T-cell (primary cell): Measurements from ENCODE around the gene NUDCD3. TPM values are rescaled to one million over a fixed set of nuclear protein-coding genes. Genes with fewer than 3 reads are reported as not detected.

Source experiments
- ATAC-seq, 4 experiments: fragments of 200-7000 bp in 3 of 4; fragments of 150-1000 bp in 1 of 4; cut with Tn5 transposase; replicated peaks in 1 of 4; 1 replicate in 3 of 4; 2 replicates in 1 of 4; pipeline ENCODE4 v1.10.0; 2021; ENCODE audit warnings: moderate library complexity in 3 of 4, mild to moderate bottlenecking in 2 of 4, moderate number of reproducible peaks in 1 of 4
- CTCF ChIA-PET, 2 donors: fragments of 300-600 bp; sonication (Branson Sonifier 250); formaldehyde crosslinking; loops; one replicate each; lab custom pipeline; 2022; ENCODE audit warnings: antibody characterized with exemption in 2 of 2; lab: Charles Lee
- POLR2A ChIA-PET, 2 donors: fragments of 300-600 bp; sonication (Branson Sonifier 250); formaldehyde crosslinking; loops; one replicate each; lab custom pipeline; 2022; ENCODE audit warnings: antibody characterized with exemption in 2 of 2; lab: Charles Lee
- DNase-seq, 35 experiments: peaks; one replicate each; pipeline versions ENCODE4 v3.0.0 to v3.0.0-alpha.2; 2013 to 2023
- H3K27ac ChIP-seq: one replicate; pipeline ENCODE4 v1.5.1; 2013; ENCODE audit warnings: low read length
- H3K27me3 ChIP-seq, 2 experiments: replicated peaks in 1 of 2; 1 replicate in 1 of 2; 2 replicates in 1 of 2; pipeline versions ENCODE4 v1.6.1 to v1.7.0; 2013; ENCODE audit warnings: low read length in 1 of 2, mixed read lengths in 1 of 2; ENCODE audit not compliant: control insufficient read depth in 2 of 2, insufficient read depth in 2 of 2; ENCODE audit errors: extremely low read depth in 1 of 2
- H3K36me3 ChIP-seq, 2 donors: 1 replicate in 1 of 2; 2 replicates in 1 of 2; pipeline versions ENCODE4 v1.6.1 to v1.7.0; 2013; ENCODE audit warnings: low read length in 1 of 2; ENCODE audit not compliant: control insufficient read depth in 2 of 2, insufficient read depth in 1 of 2; ENCODE audit errors: extremely low read depth in 1 of 2
- H3K4me1 ChIP-seq, 2 experiments: 1 replicate in 1 of 2; 2 replicates in 1 of 2; pipeline versions ENCODE4 v1.6.1 to v1.7.0; 2013; ENCODE audit warnings: low read length in 2 of 2, mixed read lengths in 1 of 2; ENCODE audit not compliant: insufficient read depth in 2 of 2, control insufficient read depth in 1 of 2; ENCODE audit errors: extremely low read depth in 1 of 2
- H3K4me3 ChIP-seq, 2 donors: 1 replicate in 1 of 2; 2 replicates in 1 of 2; pipeline versions ENCODE4 v1.5.1 to v1.7.0; 2013; ENCODE audit warnings: mild to moderate bottlenecking in 2 of 2, low read length in 1 of 2, moderate library complexity in 1 of 2; ENCODE audit not compliant: control insufficient read depth in 1 of 2; ENCODE audit errors: extremely low read depth in 1 of 2
- H3K9me3 ChIP-seq: 2 replicates; pipeline ENCODE4 v1.7.0; 2013
- H3K27ac Mint-ChIP-seq, 2 donors: one replicate each; pipeline ENCODE4 v1.8.0; 2020 to 2021; ENCODE audit warnings: mild to moderate bottlenecking in 2 of 2, mixed read lengths in 2 of 2
- H3K27me3 Mint-ChIP-seq, 2 donors: one replicate each; pipeline ENCODE4 v1.8.0; 2021 to 2022; ENCODE audit warnings: mixed read lengths in 2 of 2
- H3K36me3 Mint-ChIP-seq: one replicate; pipeline ENCODE4 v1.8.0; 2021; ENCODE audit warnings: mixed read lengths
- H3K4me1 Mint-ChIP-seq, 3 donors: one replicate each; pipeline ENCODE4 v1.8.0; 2020 to 2022; ENCODE audit warnings: mixed read lengths in 3 of 3, mild to moderate bottlenecking in 1 of 3
- H3K4me3 Mint-ChIP-seq, 3 donors: one replicate each; pipeline ENCODE4 v1.8.0; 2020 to 2022; ENCODE audit warnings: mild to moderate bottlenecking in 3 of 3, mixed read lengths in 3 of 3, moderate library complexity in 3 of 3
- H3K9me3 Mint-ChIP-seq, 3 donors: one replicate each; pipeline ENCODE4 v1.8.0; 2020 to 2022; ENCODE audit warnings: mixed read lengths in 3 of 3
- WGBS: methylation state at CpG from one replicate; pipeline ENCODE4 v1.1.5; 2013; ENCODE audit warnings: missing lambda C conversion rate; ENCODE audit not compliant: insufficient coverage; 5-methylcytosine and 5-hydroxymethylcytosine counted together
- total RNA-seq, 35 experiments: library from RNA in 6 of 35; stranded (reverse) in 6 of 35; fragments of 120-200 nt in 1 of 35; gene quantifications; one replicate each; pipeline versions ENCODE4 v1.2.1 to v1.2.4 and lab custom pipeline; 2013 to 2026

Gene NUDCD3
- total RNA-seq, 5 donors from 2014 or later (not counting 1 experiment from before 2014, with no cell fraction given), result 87.9 to 106 (median 95.9) TPM

- ATAC-seq, result no peak
- peaks cover 0 to 4% of the 10 kb centered on the region in 2 experiments for H3K27me3 ChIP-seq
- H3K4me1 Mint-ChIP-seq, result no peaks in the 10 kb centered on the region
- CTCF ChIA-PET, result no interaction called here
- H3K27ac Mint-ChIP-seq, result no peak overlapping the region
- no peaks in the 10 kb centered on the region for H3K36me3 Mint-ChIP-seq
- no peaks in the 10 kb centered on the region for H3K9me3 ChIP-seq
- POLR2A ChIA-PET, result interaction anchor here in 1 of 2 donors (0.6 kb wide), 1 partner anchor 43 kb away, joined by 4 read pairs; no protein-coding TSS in a partner anchor
- H3K4me3 Mint-ChIP-seq, result no peak overlapping the region
- no peak overlapping the region for H3K4me3 ChIP-seq
- no peak for DNase-seq
- no peaks in the 10 kb centered on the region for H3K36me3 ChIP-seq
- peaks cover 0 to 3% of the 10 kb centered on the region in 2 donors for H3K27me3 Mint-ChIP-seq
- no peaks in the 10 kb centered on the region for H3K4me1 ChIP-seq
- peaks cover 0 to 4% (median 0%) of the 10 kb centered on the region in 3 donors for H3K9me3 Mint-ChIP-seq
- 69% methylated on average over 14 of the region's 17 CpGs for WGBS
- no peak overlapping the region for H3K27ac ChIP-seq
These were observed 41.2 kb upstream of the NUDCD3 start for GRCh38 chr7:44531421-44532380.

GRCh38 chr7:44530990-44531389 is 40.5 kb upstream of the NUDCD3 start:
- POLR2A ChIA-PET, result no interaction called here
- no peaks in the 10 kb centered on the region for H3K9me3 ChIP-seq

GRCh38 chr7:44524811-44525388 is 34.4 kb upstream of the NUDCD3 start:
- no peak for DNase-seq
- Mint-ChIP-seq H3K4me3 (no peak overlapping the region), H3K27me3 (peaks cover 8 to 13% of the 10 kb centered on the region in 2 donors), H3K4me1 (no peaks in the 10 kb centered on the region), H3K36me3 (peaks cover 10% of the 10 kb centered on the region), H3K27ac (no peak overlapping the region), H3K9me3 (peaks cover 8 to 14% (median 11%) of the 10 kb centered on the region in 3 donors)
- no peaks in the 10 kb centered on the region for H3K36me3 ChIP-seq
- ATAC-seq, result no peak
- CTCF ChIA-PET, result interaction anchor here in 1 of 2 donors (0.5 to 0.6 kb wide), 3 partner anchors 47 to 541 kb away, joined by 3 to 6 read pairs (median 4); no protein-coding TSS in a partner anchor
- H3K27ac ChIP-seq, result no peak overlapping the region
- POLR2A ChIA-PET, result interaction anchor here in 1 of 2 donors (0.6 to 0.7 kb wide), 2 partner anchors 14 to 297 kb away, joined by 3 to 4 read pairs; no protein-coding TSS in a partner anchor
- no peaks in the 10 kb centered on the region for H3K9me3 ChIP-seq
- H3K4me1 ChIP-seq, result no peaks in the 10 kb centered on the region
- peaks cover 0 to 26% of the 10 kb centered on the region in 2 experiments for H3K27me3 ChIP-seq
- H3K4me3 ChIP-seq, result no peak overlapping the region
- no CpG with 5 or more reads among the region's 3 CpGs for WGBS

More at GRCh38 chr7:44530990-44531389, 40.5 kb upstream of the NUDCD3 start:
- DNase-seq, result no peak
- Histone ChIP-seq H3K4me1 (no peaks in the 10 kb centered on the region), H3K27ac (no peak overlapping the region), H3K36me3 (no peaks in the 10 kb centered on the region), H3K4me3 (no peak overlapping the region), H3K27me3 (peaks cover 0 to 4% of the 10 kb centered on the region in 2 experiments)
- no peaks in the 10 kb centered on the region for H3K36me3 Mint-ChIP-seq
- H3K4me3 Mint-ChIP-seq, result no peak overlapping the region
- H3K27me3 Mint-ChIP-seq, result peaks cover 0 to 3% of the 10 kb centered on the region in 2 donors
- H3K27ac Mint-ChIP-seq, result no peak overlapping the region
- WGBS, result 73% methylated on average over 10 of the region's 10 CpGs
- peaks cover 0 to 4% (median 0%) of the 10 kb centered on the region in 3 donors for H3K9me3 Mint-ChIP-seq
- no peak for ATAC-seq
- no peaks in the 10 kb centered on the region for H3K4me1 Mint-ChIP-seq
- CTCF ChIA-PET, result no interaction called here

DNA sequence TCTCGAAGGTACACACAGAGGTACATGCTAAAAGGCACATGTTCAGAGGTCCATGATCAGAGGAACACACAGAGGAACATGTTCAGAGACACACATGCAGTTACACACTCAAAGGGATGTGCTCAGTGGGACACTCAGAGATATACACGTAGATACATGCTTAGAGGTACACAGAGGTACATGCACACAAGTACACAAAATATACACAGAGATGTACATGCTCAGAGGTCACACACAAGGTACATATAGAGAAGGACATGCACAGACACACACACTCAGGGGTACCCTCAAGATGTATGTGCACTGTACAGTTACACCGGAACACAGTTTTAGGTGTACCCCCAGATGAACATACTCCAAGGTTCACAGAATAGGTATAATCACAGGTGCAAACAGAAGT is 31.9 kb upstream of the NUDCD3 start:
- POLR2A ChIA-PET, result interaction anchor here in 1 of 2 donors (0.6 kb wide), 1 partner anchor 55 kb away, joined by 5 read pairs; no protein-coding TSS in a partner anchor
- ATAC-seq (no peak), DNase-seq (no peak)
- Mint-ChIP-seq H3K4me1 (no peaks in the 10 kb centered on the region), H3K36me3 (peaks cover 10% of the 10 kb centered on the region), H3K9me3 (peaks cover 8 to 11% (median 11%) of the 10 kb centered on the region in 3 donors), H3K27ac (no peak overlapping the region), H3K27me3 (peaks cover 9 to 10% of the 10 kb centered on the region in 2 donors), H3K4me3 (no peak overlapping the region)
- Histone ChIP-seq H3K36me3 (no peaks in the 10 kb centered on the region), H3K9me3 (no peaks in the 10 kb centered on the region), H3K27me3 (peaks cover 0 to 33% of the 10 kb centered on the region in 2 experiments), H3K4me1 (no peaks in the 10 kb centered on the region), H3K27ac (no peak overlapping the region), H3K4me3 (no peak overlapping the region)
- 76% methylated on average over 3 of the region's 3 CpGs for WGBS
- CTCF ChIA-PET, result no interaction called here

DNA sequence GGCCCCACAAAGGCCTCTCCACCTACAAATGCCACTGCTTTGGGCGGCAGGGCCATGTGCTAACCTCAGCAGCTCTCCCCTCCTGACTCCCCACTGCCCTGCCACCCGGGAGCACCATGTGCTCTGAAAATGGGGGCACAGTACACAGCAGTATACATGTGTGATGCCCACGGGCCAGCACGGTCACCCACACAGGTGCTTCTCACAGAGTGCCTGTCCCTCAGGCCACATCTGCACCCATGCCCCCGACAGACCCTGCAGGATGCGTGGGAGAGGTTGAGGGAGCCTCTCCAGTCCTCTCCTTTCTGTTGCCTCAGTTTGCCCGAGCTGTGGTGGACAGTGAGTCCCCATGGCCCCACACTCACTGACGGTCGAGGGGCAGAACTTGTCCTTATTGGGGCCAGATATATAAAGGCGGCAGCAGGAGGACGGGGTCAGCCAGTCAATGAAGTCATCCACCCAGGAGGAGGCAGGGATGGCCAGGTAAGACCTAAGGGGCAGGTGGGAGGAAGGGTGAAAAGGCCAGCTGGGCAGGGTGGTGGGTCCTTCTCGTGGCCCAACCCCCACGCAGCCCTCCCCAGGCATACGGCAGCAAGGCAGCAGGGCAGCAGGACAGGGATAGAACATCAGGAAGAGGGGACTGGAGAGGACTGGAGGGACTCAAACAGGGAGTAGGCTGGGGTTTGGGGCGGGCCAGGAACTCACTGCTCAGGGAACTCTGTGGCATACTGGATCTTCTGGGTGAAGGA is 31.1 kb upstream of the NUDCD3 start:
- Mint-ChIP-seq H3K27me3 (peaks cover 9 to 10% of the 10 kb centered on the region in 2 donors), H3K4me1 (no peaks in the 10 kb centered on the region), H3K4me3 (no peak overlapping the region), H3K36me3 (peaks cover 10% of the 10 kb centered on the region), H3K27ac (no peak overlapping the region), H3K9me3 (peaks cover 8 to 11% (median 11%) of the 10 kb centered on the region in 3 donors)
- ATAC-seq (no peak), DNase-seq (no peak)
- Histone ChIP-seq H3K4me1 (no peaks in the 10 kb centered on the region), H3K36me3 (no peaks in the 10 kb centered on the region), H3K27ac (no peak overlapping the region), H3K27me3 (peaks cover 0 to 33% of the 10 kb centered on the region in 2 experiments), H3K9me3 (no peaks in the 10 kb centered on the region), H3K4me3 (no peak overlapping the region)
- POLR2A ChIA-PET, result no interaction called here
- CTCF ChIA-PET, result no interaction called here
- WGBS, result 87% methylated on average over 11 of the region's 15 CpGs

DNA sequence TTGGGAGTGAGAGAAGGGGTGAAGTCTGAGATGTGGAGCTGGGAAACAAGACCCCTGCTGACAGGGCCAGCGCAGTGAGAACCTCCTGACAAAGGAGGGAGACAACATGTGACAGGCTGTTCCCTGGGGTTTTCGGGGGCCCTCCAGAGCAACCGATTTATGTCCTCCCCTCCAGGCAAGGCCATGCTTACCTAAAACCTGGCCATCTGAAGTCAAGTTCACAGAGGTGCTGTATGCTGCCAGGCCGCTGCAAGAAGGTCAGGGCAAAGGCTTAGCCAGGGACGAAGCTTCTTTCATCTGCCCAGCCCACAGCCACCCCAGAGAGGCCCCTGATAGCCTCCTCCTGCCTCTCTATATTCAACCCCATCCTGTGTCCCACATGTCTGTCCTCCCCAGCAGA is 30.1 kb upstream of the NUDCD3 start:
- H3K27me3 Mint-ChIP-seq, result peaks cover 9 to 10% of the 10 kb centered on the region in 2 donors
- CTCF ChIA-PET, result no interaction called here
- no peak overlapping the region for H3K27ac ChIP-seq
- H3K4me3 ChIP-seq, result no peak overlapping the region
- H3K4me3 Mint-ChIP-seq, result no peak overlapping the region
- DNase-seq (no peak), ATAC-seq (no peak)
- H3K36me3 Mint-ChIP-seq, result peaks cover 10% of the 10 kb centered on the region
- peaks cover 8 to 11% (median 11%) of the 10 kb centered on the region in 3 donors for H3K9me3 Mint-ChIP-seq
- no peaks in the 10 kb centered on the region for H3K9me3 ChIP-seq
- peaks cover 0 to 33% of the 10 kb centered on the region in 2 experiments for H3K27me3 ChIP-seq
- H3K27ac Mint-ChIP-seq, result no peak overlapping the region
- H3K4me1 ChIP-seq, result no peaks in the 10 kb centered on the region
- WGBS, result 91% methylated on average over 4 of the region's 5 CpGs
- POLR2A ChIA-PET, result no interaction called here
- H3K36me3 ChIP-seq, result no peaks in the 10 kb centered on the region
- no peaks in the 10 kb centered on the region for H3K4me1 Mint-ChIP-seq
